Fibroblast of skin of right quadriceps (primary cell): ENCODE measurements around the gene STK33.
"Not testable (repeated sequence)": the region's sequence is repeated elsewhere in the genome, so short reads cannot be mapped to it uniquely, and the experiment has no call there.

Source experiments
- DNase-seq: peaks from one replicate; pipeline ENCODE4 v3.0.0-alpha.2; 2013

Gene STK33

DNA sequence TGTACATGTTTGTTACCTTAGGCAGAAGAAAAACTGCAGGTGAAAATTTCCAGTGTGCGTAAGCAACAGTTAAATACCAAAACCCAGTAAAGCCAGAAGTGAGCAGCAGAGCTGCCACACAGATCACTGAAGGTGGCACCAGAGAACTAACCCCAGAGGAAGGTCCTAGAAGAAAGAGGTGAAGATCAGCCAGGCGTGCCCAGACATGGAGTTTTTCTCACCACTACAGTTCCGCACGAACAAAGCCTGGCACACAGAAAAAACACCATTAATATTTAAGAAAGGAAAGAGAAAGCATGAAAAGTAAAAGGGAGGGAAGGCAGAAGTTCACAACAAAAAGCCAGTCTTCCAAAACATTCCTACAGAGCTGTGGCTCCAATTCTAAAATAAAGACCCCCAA, 60.7 kb downstream of the STK33 start:
- DNase-seq: no peak

DNA sequence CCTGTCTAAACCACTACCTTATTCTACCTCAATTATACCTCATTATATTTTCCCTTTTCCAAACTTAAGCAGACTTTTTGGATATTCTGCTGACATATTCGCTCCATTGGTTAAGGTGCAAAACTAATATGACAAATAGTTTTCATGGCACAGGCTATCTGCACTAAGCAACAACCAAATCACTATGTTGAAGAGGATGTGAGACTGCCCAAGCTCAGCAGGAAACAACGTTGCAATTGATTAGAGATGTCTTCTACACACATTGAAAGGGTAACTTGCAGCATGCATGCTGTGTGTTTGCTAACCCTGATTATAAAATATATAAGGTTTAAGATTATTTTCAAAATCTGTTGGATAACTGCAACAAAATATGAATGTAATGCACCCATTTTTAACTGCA, 61.6 kb downstream of the STK33 start:
- no peak for DNase-seq

DNA sequence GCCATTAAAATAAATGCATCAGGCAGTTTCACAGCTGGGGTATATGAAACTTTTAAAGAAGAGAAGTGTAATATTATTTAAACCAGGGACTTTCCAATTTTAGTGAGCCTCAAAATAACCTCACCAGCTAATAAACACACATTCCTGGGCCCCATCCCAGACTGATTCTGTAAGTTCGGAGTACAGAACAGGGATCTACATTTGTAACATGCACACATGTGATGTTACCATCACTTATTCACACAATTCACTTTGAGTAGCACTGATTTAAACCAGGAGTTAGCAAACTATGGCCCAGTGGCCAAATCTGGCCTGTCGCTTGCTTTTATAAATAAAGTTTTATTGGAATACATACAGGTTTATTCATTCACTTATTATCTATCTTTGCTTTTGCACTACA, 62.0 kb downstream of the STK33 start:
- DNase-seq: no peak

DNA sequence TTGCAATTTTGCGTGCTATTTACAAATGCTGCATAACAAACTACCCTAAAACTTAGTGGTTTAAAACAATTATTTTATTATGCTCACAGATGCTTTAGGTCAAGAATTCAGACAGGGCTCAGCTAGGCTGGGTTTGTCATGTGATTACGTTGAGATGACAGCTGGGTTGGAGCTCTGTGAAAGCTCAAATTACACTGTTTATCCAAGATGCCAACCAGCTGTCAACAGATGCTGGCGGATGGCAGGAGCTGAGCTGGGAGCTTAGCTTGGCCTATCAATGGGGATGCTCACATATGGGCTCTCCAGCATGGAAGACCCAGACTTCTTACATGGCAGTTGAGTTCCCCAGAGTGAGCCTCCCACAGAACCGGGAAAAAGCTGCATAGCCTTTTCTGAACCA, 62.7 kb downstream of the STK33 start:
- DNase-seq: no peak

GRCh38 chr11:8527939-8528338, 66.1 kb downstream of the STK33 start:
- DNase-seq: no peak

DNA sequence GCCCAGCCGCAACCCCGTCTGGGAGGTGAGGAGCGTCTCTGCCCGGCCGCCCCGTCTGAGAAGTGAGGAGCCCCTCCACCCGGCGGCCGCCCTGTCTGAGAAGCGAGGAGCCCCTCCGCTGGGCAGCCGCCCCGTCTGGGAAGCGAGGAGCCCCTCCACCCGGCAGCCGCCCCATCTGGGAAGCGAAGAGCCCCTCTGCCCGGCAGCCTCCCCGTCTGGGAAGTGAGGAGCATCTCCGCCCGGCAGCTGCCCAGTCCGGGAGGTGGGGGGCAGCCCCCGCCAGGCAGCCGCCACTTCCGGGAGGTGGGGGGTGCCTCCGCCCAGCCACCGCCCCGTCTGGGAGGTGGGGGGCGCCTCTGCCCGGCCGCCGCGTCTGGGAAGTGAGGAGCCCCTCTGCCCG, 70.6 kb downstream of the STK33 start:
- no peak for DNase-seq

- DNase-seq: no peak
Observed at GRCh38 chr11:8512547-8512946, 81.5 kb downstream of the STK33 start.

GRCh38 chr11:8503910-8504364, 90.1 kb downstream of the STK33 start:
- no peak for DNase-seq

DNA sequence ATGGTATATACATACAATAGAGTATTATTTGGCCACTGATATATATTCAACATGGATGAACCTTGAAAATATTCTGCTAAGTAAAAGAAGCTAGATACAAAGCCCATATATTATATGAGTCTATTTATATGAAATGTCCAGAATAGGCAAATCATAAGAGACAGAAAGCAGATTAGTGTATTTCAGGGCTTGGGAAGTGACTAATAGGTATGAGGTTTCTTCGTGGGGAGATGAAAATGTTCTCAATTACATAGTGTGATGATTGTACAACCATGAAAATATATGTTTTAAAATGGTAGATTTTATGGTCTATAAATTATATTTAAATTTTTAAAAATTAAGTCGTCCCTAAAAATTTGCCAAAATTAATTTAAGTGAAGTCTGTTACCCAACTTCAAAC, 92.2 kb downstream of the STK33 start:
- peak; percentile 27 for DNase-seq

DNA sequence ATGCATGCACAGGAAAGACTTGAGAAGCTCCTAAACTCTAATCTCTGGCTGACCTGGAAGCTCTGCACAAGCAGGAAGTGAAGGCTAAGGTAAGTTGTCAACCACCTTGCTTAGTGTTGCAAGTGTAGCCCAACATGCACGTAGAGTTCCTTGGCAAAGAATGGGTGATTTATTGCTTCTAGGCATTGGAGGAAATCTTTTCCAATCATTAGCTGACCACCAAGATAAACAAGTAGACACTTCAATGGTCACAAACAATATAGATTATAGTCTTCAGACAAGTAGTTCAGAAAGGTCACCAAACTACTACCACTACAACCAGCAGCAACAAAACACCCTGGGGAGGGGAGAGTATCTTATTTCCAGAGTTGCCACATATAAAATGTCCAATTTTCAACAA, 105.6 kb downstream of the STK33 start:
- DNase-seq: no peak

GRCh38 chr11:8487261-8487660, 106.8 kb downstream of the STK33 start:
- no peak for DNase-seq

DNA sequence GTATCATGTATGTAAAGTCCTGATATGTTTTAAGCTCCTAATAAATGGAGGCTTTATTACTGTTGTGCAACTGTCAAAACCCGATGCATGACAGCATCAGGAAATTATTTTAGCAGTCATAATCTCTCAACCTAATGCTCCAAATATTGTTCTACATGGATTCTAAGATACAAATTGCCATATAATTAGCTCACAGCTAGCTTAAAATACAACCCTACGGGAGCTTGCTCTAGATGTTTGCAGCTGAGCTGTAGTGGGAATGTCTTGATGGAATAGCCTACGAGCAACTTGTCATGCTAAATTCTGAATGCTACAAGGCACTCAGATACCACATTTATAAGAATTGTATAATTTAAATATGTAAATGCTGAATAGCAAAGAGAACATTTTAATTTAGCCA, 109.8 kb downstream of the STK33 start:
- no peak for DNase-seq

DNA sequence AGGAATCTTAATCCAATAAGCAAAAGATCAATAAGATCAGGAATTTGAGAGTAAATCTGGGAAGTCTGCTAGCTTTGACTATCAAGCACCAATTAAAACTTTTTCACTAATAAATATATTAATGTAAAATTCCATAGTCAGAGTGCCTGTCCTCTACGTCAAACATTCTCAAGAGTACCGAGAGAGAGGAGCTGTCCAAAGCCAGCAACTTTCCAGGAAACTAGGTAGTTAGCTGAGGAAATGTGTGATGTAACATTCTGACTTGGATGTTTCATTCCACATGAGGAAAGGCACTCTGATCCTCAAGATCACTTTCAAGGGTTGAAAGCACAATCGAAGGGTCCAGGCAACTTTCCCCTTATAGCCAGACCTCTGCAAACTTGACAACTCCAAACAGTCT, 113.2 kb downstream of the STK33 start:
- no peak for DNase-seq

- no peak for DNase-seq
Observed at GRCh38 chr11:8477680-8478079, 116.3 kb downstream of the STK33 start.

DNA sequence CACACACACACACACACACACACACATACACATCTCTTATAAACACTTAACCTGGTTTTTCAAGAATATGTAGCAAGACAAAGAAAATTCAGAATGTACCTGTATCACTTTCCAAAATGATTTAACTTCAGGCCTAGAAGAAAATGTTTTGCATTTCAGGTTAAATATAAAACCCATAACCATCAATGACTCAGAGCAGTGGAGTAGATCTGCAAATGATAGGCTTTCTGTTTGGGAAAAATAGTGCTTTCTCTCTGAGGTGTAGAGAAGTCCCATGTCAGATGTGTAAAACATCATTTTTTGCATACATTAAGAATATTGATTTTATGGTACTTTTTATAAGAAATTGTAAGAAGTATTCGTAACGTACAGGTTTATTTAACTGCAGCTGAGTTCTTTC, 116.9 kb downstream of the STK33 start:
- no peak for DNase-seq

DNA sequence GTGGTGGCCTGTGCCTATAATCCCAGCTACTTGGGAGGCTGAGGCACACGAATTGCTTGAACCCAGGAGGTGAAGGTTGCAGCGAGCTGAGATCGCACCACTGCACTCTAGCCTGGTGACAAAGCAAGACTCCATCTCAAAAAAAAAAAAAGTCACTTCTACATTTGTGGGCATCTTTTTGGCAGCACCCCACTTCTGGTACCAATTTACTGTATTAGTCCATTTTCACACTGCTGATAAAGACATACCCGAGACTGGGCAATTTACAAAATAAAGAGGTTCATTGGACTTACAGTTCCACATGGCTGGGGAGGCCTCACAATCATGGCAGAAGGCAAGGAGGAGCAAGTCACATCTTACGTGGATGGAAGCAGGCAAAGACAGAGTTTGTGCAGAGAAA, 126.2 kb downstream of the STK33 start:
- not testable (repeated sequence) for DNase-seq

DNA sequence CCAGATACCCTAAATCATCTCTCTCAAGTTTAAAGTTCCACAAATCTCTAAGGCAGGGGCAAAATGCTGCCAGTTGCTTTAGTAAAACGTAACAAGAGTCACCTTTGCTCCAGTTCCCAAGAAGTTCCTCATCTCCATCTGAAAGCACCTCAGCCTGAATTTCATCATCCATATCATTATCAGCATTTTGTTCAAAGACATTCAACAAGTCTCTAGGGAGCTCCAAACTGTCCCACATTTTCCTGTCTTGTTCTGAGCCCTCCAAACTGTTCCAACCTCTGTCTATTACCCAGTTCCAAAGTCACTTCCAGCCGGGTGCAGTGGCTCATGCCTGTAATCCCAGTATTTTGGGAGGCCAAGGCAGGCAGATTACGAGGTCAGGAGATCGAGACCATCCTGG, 126.7 kb downstream of the STK33 start:
- DNase-seq: not testable (repeated sequence)

DNA sequence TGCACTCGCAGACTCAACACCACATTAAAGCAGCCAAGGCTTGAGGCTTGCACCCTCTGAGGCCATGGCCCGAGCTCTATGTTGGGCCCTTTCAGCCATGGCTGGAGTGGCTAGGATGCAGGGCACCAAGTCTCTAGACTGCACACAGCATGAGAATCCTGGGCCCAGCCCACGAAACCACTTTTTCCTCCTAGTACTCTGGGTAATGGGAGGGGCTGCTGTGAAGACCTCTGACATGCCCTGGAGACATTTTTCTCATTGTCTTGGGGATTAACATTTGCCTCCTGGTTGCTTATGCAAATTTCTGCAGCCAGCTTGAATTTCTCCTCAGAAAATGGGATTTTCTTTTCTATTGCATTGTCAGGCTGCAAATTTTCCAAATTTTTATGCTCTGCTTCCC, 127.1 kb downstream of the STK33 start:
- not testable (repeated sequence) for DNase-seq

GRCh38 chr11:8459711-8460399, 134.2 kb downstream of the STK33 start:
- DNase-seq: no peak

- peak; percentile 6 for DNase-seq
Observed at GRCh38 chr11:8442301-8442700, 151.7 kb downstream of the STK33 start.

GRCh38 chr11:8440649-8441048, 153.4 kb downstream of the STK33 start:
- DNase-seq: no peak

GRCh38 chr11:8429483-8429882, 164.5 kb downstream of the STK33 start:
- no peak for DNase-seq

- DNase-seq: no peak
Observed at GRCh38 chr11:8426076-8426475, 168.0 kb downstream of the STK33 start.

DNA sequence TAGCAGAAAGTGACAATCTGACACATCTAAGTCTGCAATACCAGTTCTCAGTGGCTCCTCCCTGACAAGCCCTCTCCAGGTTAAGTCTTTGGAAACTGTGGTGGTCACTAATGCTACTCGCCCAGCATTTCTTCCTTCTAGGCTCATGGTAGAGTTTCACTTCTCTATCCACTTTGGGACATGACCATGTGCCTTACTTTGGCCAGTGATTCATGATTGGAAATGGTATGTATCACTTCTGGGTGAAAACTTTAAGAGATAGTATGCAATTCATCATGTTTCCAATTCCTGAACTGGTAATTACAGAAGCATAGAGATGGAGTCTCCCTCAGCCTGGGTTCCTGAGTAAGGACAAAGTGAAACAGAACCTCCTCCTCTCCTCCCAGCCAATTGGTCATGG, 178.8 kb downstream of the STK33 start:
- DNase-seq: no peak

DNA sequence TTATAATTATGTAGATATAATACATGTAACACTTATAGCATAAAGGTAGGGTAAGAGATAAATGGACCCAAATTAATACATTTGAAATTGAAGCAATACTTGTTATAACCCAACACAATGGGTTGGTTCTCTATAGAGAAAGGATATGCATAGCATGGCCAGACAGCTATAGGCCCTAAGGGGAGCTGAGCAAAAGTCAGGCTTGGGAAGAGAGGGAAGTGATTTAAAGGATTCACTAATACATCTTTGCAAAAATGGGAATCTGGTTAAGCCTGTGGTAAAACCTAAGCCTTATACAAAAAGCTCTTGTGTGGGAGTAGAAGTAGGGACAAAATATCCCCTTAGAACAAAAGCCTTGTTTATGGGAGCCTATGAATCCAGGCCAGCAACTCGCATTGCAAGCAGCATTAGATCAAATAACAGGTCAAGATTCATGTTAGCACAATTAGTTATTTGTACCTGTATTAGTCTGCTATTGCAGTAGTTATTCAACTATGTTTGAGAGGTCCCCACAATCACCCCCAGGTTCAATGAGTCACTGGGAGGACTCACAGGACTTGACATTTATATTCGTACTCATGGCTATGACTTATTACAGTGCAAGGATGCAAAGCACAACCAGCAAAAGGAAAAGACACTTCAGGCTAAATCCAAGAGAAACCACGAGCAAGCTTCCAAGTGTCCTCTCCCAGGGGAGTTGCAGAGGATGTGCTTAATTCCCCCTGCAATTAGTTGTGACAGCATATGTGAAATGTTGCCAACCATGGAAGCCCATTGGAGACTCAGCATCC, 185.7 kb downstream of the STK33 start:
- peak; percentile 15 for DNase-seq
